HG03342 (cell line): ENCODE measurements around the gene FGF6.

Source experiments
- ATAC-seq: cut with Tn5 transposase; IDR thresholded peaks from one replicate; pipeline ENCODE4 v1.9.1; 2021; ENCODE audit warnings: mild to moderate bottlenecking, moderate library complexity; ENCODE audit not compliant: unreplicated experiment

Gene FGF6

GRCh38 chr12:4448371-4448940 lies 2.8 kb upstream of the FGF6 start:
- no peak for ATAC-seq

GRCh38 chr12:4447151-4447550 lies 1.5 kb upstream of the FGF6 start:
- ATAC-seq, result no peak

- ATAC-seq, result no peak
Observed at GRCh38 chr12:4446335-4446734, 720 bp upstream of the FGF6 start.

- no peak for ATAC-seq
Observed at GRCh38 chr12:4444031-4444430, 1.6 kb downstream of the FGF6 start.

GRCh38 chr12:4443616-4444015 lies 2.0 kb downstream of the FGF6 start:
- no peak for ATAC-seq

GRCh38 chr12:4441355-4442335 lies 4.0 kb downstream of the FGF6 start:
- ATAC-seq, result no peak

GRCh38 chr12:4440187-4440941 lies 5.3 kb downstream of the FGF6 start:
- ATAC-seq, result no peak

- no peak for ATAC-seq
Observed at GRCh38 chr12:4439736-4440135, 5.9 kb downstream of the FGF6 start.

GRCh38 chr12:4438834-4439596 lies 6.6 kb downstream of the FGF6 start:
- ATAC-seq, result no peak

GRCh38 chr12:4435537-4435936 lies 10.1 kb downstream of the FGF6 start:
- no peak for ATAC-seq

- no peak for ATAC-seq
Observed at GRCh38 chr12:4434706-4435425, 10.7 kb downstream of the FGF6 start.

- ATAC-seq, result no peak
Observed at GRCh38 chr12:4434301-4434700, 11.3 kb downstream of the FGF6 start.

- no peak for ATAC-seq
Observed at GRCh38 chr12:4433745-4434058, 11.9 kb downstream of the FGF6 start.

GRCh38 chr12:4432878-4433744 lies 12.5 kb downstream of the FGF6 start:
- no peak for ATAC-seq

- ATAC-seq, result no peak
Observed at GRCh38 chr12:4431866-4432265, 13.7 kb downstream of the FGF6 start.

- no peak for ATAC-seq
Observed at GRCh38 chr12:4431436-4431835, 14.2 kb downstream of the FGF6 start.

- no peak for ATAC-seq
Observed at GRCh38 chr12:4424422-4424821, 21.2 kb downstream of the FGF6 start.

- ATAC-seq, result no peak
Observed at GRCh38 chr12:4423528-4424195, 22.0 kb downstream of the FGF6 start.

- no peak for ATAC-seq
Observed at GRCh38 chr12:4422985-4423384, 22.6 kb downstream of the FGF6 start.
